Loucy (cell line): ENCODE results near the gene NAALADL2.

Experiments used
- H2AFZ ChIP-seq: fragments of 200-600 bp; sonication (generic); 2 replicates; pipeline ENCODE4 v1.6.0; 2016; ENCODE audit warnings: antibody characterized with exemption, mild to moderate bottlenecking, low read length, moderate library complexity
- H3F3A ChIP-seq: fragments of 200-600 bp; 2 replicates; pipeline ENCODE4 v1.6.0; 2016; ENCODE audit warnings: antibody characterized with exemption, low read depth, mild to moderate bottlenecking
- H3K27me3 ChIP-seq: fragments of 200-600 bp; sonication (generic); 2 replicates; pipeline ENCODE4 v1.6.1; 2014; ENCODE audit warnings: low read length, mild to moderate bottlenecking; ENCODE audit not compliant: insufficient read depth, poor library complexity, severe bottlenecking
- H3K36me3 ChIP-seq: fragments of 200-600 bp; sonication (generic); 2 replicates; pipeline ENCODE4 v1.6.1; 2016; ENCODE audit warnings: low read length; ENCODE audit not compliant: insufficient read depth
- H3K4me1 ChIP-seq: fragments of 200-600 bp; sonication (generic); 2 replicates; pipeline ENCODE4 v1.5.1; 2014; ENCODE audit warnings: low read length, mild to moderate bottlenecking; ENCODE audit not compliant: insufficient read depth, poor library complexity, severe bottlenecking
- H3K4me2 ChIP-seq: fragments of 200-600 bp; sonication (generic); 2 replicates; pipeline ENCODE4 v1.6.0; 2014; ENCODE audit warnings: antibody characterized with exemption, low read length, low read depth, mild to moderate bottlenecking; ENCODE audit not compliant: poor library complexity, severe bottlenecking
- H3K4me3 ChIP-seq: fragments of 200-600 bp; sonication (generic); 2 replicates; pipeline ENCODE4 v1.5.1; 2014; ENCODE audit warnings: low read length, mild to moderate bottlenecking, mixed read lengths; ENCODE audit not compliant: poor library complexity, severe bottlenecking
- H3K79me2 ChIP-seq: fragments of 200-600 bp; sonication (generic); 2 replicates; pipeline ENCODE4 v1.6.1; 2014; ENCODE audit warnings: low read length; ENCODE audit not compliant: insufficient read depth
- H3K9ac ChIP-seq: fragments of 200-600 bp; sonication (generic); 2 replicates; pipeline ENCODE4 v1.6.0; 2014; ENCODE audit warnings: mild to moderate bottlenecking, low read depth, low read length, moderate library complexity; ENCODE audit not compliant: poor library complexity, severe bottlenecking
- H3K9me2 ChIP-seq: fragments of 200-600 bp; sonication (generic); replicated peaks from 2 replicates; pipeline ENCODE4 v1.6.1; 2016; ENCODE audit warnings: low read depth, low read length, mixed read lengths
- H3K9me3 ChIP-seq: fragments of 200-600 bp; sonication (generic); 2 replicates; pipeline ENCODE4 v1.6.1; 2014; ENCODE audit warnings: mild to moderate bottlenecking, antibody characterized with exemption, low read length, low read depth; ENCODE audit not compliant: insufficient read depth
- H4K20me1 ChIP-seq: fragments of 200-600 bp; sonication (generic); 2 replicates; pipeline ENCODE4 v1.6.0; 2014; ENCODE audit warnings: antibody characterized with exemption, low read length, mild to moderate bottlenecking; ENCODE audit not compliant: insufficient read depth, poor library complexity, severe bottlenecking
- CTCF ChIP-seq: fragments of 200-600 bp; sonication (generic); conservative IDR thresholded peaks from 2 replicates; pipeline ENCODE4 v1.5.1; 2014; ENCODE audit warnings: mild to moderate bottlenecking, antibody characterized with exemption, low read length
- EZH2phosphoT487 ChIP-seq: fragments of 200-600 bp; IDR thresholded peaks from 2 replicates; pipeline ENCODE4 v1.6.1; 2018; ENCODE audit warnings: antibody characterized with exemption, mild to moderate bottlenecking, moderate library complexity, borderline replicate concordance

NAALADL2 gene

GRCh38 chr3:175464362-175464761, 605.2 kb downstream of the NAALADL2 start:
- TF ChIP-seq EZH2phosphoT487 (no peak), CTCF (no peak)
- no peaks in the 10 kb centered on the region for H4K20me1 ChIP-seq

GRCh38 chr3:175469124-175469523, 610.0 kb downstream of the NAALADL2 start:
- no peak overlapping the region for H3K4me3 ChIP-seq
- H3K27me3 ChIP-seq: no peaks in the 10 kb centered on the region
- no peaks in the 10 kb centered on the region for H3K79me2 ChIP-seq
- no peaks in the 10 kb centered on the region for H3K4me1 ChIP-seq
- H3K36me3 ChIP-seq: no peaks in the 10 kb centered on the region
- H3K4me2 ChIP-seq: no peak overlapping the region
- no peak overlapping the region for H2AFZ ChIP-seq
- H3F3A ChIP-seq: no peaks in the 10 kb centered on the region
- H3K9me3 ChIP-seq: no peaks in the 10 kb centered on the region
- TF ChIP-seq CTCF (no peak), EZH2phosphoT487 (no peak)
- H4K20me1 ChIP-seq: no peaks in the 10 kb centered on the region
- no peak overlapping the region for H3K9ac ChIP-seq
- H3K9me2 ChIP-seq: no peaks in the 10 kb centered on the region

More at GRCh38 chr3:175464362-175464761, 605.2 kb downstream of the NAALADL2 start:
- Histone ChIP-seq H3K4me3 (no peak overlapping the region), H3K9me2 (no peaks in the 10 kb centered on the region), H3K4me1 (no peaks in the 10 kb centered on the region), H3K36me3 (no peaks in the 10 kb centered on the region), H2AFZ (no peak overlapping the region), H3K27me3 (no peaks in the 10 kb centered on the region), H3K79me2 (no peaks in the 10 kb centered on the region), H3F3A (no peaks in the 10 kb centered on the region), H3K4me2 (no peak overlapping the region), H3K9ac (no peak overlapping the region), H3K9me3 (no peaks in the 10 kb centered on the region)

- TF ChIP-seq CTCF: no peak
- no peak for TF ChIP-seq EZH2phosphoT487
- Histone ChIP-seq H3K9ac (no peak overlapping the region), H3K9me2 (no peaks in the 10 kb centered on the region), H4K20me1 (no peaks in the 10 kb centered on the region), H2AFZ (no peak overlapping the region), H3K9me3 (no peaks in the 10 kb centered on the region), H3K36me3 (no peaks in the 10 kb centered on the region), H3K4me3 (no peak overlapping the region), H3K27me3 (no peaks in the 10 kb centered on the region), H3K4me2 (no peak overlapping the region), H3F3A (no peaks in the 10 kb centered on the region), H3K4me1 (no peaks in the 10 kb centered on the region), H3K79me2 (no peaks in the 10 kb centered on the region)
These were observed 616.6 kb downstream of the NAALADL2 start for GRCh38 chr3:175475765-175476164.
